OCI-LY1 (cell line): Measurements from ENCODE around the gene PHF19.

Experiments
- CTCF ChIP-seq: fragments of 200-600 bp; sonication (generic), shearing (Covaris generic); IDR thresholded peaks from 2 replicates; pipeline ENCODE4 v1.5.1; 2017; ENCODE audit warnings: mild to moderate bottlenecking, antibody characterized with exemption, low read length, moderate library complexity, mixed read lengths
- EZH2 ChIP-seq: fragments of 200-600 bp; sonication (generic), shearing (Covaris generic); IDR thresholded peaks from 2 replicates; pipeline ENCODE4 v1.8.0; 2017; ENCODE audit warnings: borderline replicate concordance, mixed run types, mild to moderate bottlenecking, antibody characterized with exemption, low read length, moderate library complexity, mixed read lengths

GRCh38 chr9:120859361-120859760 lies 17.6 kb downstream of the PHF19 start:
- TF ChIP-seq CTCF (no peak), EZH2 (no peak)
